ENCODE measurements around the gene TRIO. TPM values are rescaled to one million over a fixed set of nuclear protein-coding genes. Genes with fewer than 3 reads are reported as not detected.

The TRIO gene
- total RNA-seq, 4 donors from 2014 or later: 112 to 155 (median 145) TPM

DNA sequence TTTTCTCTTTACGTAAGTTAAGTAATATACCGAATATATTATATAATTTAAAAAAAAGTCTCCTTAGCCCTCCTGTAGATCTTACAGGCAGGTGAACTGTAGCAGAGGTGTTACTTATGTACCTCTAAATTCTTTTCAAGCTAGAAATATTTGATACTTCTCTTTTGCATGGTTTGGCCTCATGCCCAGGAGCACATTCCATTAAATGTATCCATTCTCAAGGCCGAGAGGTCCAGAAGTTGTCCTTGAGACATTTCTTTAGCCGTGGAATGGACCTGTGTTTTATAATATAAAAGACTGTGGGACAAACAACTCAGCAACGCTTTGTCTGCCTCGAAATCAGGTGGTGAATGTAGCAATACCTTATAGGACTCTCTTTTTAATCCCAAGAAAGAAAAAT, 184.5 kb downstream of the TRIO start:
- 81% methylated on average over 6 of the region's 6 CpGs for WGBS
- no peak for DNase-seq (ENCODE audit: extremely low spot score)
- intact Hi-C loops (cut with DNase I): no loop called here
- Histone ChIP-seq H3K27ac (replicated peaks in 1 of 4) (no peak overlapping the region), H3K36me3 (peaks cover 0 to 42% (median 9%) of the 10 kb centered on the region in 4 donors), H3K4me1 (peaks cover 0 to 23% (median 16%) of the 10 kb centered on the region in 4 donors), H3K27me3 (no peaks in the 10 kb centered on the region), H3K4me3 (no peak overlapping the region), H3K9me3 (no peaks in the 10 kb centered on the region)
- TF ChIP-seq EP300 (IDR thresholded peaks at IDR 0.05) (no peak), POLR2A (IDR thresholded peaks at IDR 0.05; ENCODE audit: low read depth) (no peak), POLR2AphosphoS5 (IDR thresholded peaks at IDR 0.05) (no peak)
- TF ChIP-seq, protein P1, sequence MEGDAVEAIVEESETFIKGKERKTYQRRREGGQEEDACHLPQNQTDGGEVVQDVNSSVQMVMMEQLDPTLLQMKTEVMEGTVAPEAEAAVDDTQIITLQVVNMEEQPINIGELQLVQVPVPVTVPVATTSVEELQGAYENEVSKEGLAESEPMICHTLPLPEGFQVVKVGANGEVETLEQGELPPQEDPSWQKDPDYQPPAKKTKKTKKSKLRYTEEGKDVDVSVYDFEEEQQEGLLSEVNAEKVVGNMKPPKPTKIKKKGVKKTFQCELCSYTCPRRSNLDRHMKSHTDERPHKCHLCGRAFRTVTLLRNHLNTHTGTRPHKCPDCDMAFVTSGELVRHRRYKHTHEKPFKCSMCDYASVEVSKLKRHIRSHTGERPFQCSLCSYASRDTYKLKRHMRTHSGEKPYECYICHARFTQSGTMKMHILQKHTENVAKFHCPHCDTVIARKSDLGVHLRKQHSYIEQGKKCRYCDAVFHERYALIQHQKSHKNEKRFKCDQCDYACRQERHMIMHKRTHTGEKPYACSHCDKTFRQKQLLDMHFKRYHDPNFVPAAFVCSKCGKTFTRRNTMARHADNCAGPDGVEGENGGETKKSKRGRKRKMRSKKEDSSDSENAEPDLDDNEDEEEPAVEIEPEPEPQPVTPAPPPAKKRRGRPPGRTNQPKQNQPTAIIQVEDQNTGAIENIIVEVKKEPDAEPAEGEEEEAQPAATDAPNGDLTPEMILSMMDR (IDR thresholded peaks at IDR 0.05): no peak

DNA sequence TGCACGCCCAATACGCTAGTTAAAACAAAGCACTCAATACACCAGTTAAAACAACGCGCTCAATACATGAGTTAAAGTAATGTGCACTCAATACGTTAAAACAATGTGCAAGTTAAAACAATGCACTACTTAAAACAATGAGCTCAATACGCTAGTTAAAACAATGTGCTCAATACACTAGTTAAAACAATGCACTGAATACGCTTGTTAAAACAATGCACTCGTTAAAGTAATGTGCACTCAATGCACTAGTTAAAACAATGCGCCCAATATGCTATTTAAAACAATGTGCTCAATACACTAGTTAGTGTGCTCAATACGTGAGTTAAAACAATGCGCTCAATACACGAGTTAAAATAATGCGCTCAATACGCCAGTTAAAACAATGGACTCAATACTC, 185.0 kb downstream of the TRIO start:
- DNase-seq (ENCODE audit: extremely low spot score): no peak
- H3K4me1 ChIP-seq: peaks cover 0 to 27% (median 19%) of the 10 kb centered on the region in 4 donors
- intact Hi-C loops (cut with DNase I): no loop called here
- no peak overlapping the region for H3K4me3 ChIP-seq
- H3K36me3 ChIP-seq: peaks cover 0 to 42% (median 12%) of the 10 kb centered on the region in 4 donors
- no peaks in the 10 kb centered on the region for H3K27me3 ChIP-seq
- no peaks in the 10 kb centered on the region for H3K9me3 ChIP-seq
- no peak overlapping the region for H3K27ac ChIP-seq (replicated peaks in 1 of 4)
- 96% methylated on average over 14 of the region's 14 CpGs for WGBS
- no peak for TF ChIP-seq EP300 (IDR thresholded peaks at IDR 0.05)

DNA sequence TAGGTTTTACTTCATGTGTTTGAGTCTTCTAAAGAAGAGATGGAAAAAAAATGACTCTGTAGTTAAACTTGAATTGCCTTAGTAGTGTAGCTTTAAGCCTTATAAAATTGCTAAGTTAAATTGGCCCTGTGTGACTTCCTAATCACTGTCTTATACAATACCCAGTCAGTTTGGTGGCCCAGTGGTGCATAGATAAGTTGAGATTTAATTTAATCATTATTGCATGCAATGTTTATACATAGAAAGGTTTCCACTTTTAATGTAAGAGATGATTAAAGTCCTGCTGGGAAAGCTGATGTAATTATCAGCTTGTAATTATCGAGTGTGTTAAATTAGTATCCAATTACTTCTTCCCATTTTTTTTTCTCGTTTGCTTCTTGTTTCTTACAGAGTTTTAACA, 187.1 kb downstream of the TRIO start:
- H3K27ac ChIP-seq (replicated peaks in 1 of 4): no peak overlapping the region
- no peaks in the 10 kb centered on the region for H3K9me3 ChIP-seq
- intact Hi-C loops (cut with DNase I): no loop called here
- H3K4me1 ChIP-seq: peaks cover 0 to 42% (median 30%) of the 10 kb centered on the region in 4 donors
- no peaks in the 10 kb centered on the region for H3K27me3 ChIP-seq
- no peak for DNase-seq (ENCODE audit: extremely low spot score)
- TF ChIP-seq EP300 (IDR thresholded peaks at IDR 0.05) (no peak), POLR2A (IDR thresholded peaks at IDR 0.05; ENCODE audit: low read depth) (no peak), POLR2AphosphoS5 (IDR thresholded peaks at IDR 0.05) (no peak)
- TF ChIP-seq, protein P1 (IDR thresholded peaks at IDR 0.05): no peak
- 84% methylated on average over 2 of the region's 2 CpGs for WGBS
- no peak overlapping the region for H3K4me3 ChIP-seq
- peaks cover 0 to 42% (median 19%) of the 10 kb centered on the region in 4 donors for H3K36me3 ChIP-seq

DNA sequence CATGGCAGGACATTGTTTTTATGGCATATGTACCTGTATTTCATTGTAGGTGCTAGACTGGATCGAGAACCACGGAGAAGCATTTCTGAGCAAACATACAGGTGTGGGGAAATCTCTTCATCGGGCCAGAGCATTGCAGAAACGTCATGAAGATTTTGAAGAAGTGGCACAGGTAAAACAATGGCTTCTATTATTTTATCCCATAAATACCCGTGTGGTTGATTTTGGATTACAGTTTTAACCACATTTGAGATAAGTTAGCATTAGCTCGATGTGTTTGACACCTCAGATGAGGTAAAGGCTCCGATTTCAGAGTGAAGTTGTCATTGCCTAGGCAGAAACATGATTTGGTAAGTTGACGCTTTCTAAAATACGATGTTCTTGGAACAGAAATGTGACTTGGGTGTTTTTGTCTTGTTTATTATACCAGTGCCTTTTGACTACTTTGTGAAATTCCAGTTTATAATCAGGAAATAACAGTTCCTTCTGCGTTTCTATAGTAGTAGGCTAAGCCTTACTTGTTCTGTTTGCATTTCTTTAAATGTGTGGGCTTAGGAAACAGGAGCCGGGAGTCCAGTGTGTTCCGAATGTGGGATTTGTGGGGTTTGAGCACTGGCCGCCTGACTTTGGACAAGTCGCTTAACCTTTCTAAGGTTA, 187.7 kb downstream of the TRIO start:
- H3K36me3 ChIP-seq: peaks cover 0 to 44% (median 22%) of the 10 kb centered on the region in 4 donors

DNA sequence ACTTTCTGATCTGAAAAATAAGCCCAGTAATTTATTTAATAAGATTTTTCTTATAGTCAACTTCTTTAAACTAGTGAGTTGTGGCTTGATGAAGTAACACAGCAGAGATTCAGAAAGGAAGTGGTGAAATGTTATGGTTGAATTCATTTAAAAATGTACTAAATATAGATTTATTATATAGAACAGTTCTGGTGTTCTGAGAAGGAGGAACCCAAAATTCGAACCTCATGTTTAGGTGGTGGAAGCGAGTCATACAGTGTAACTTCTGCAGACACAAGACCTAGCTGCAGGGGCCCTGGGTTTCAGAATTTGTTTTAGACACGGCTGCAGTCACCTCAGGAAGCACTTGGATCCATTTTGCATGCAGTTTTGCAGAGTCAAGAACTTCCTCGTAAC, 188.2 kb downstream of the TRIO start:
- Histone ChIP-seq H3K27me3 (no peaks in the 10 kb centered on the region), H3K4me1 (peaks cover 0 to 34% (median 25%) of the 10 kb centered on the region in 4 donors), H3K9me3 (no peaks in the 10 kb centered on the region), H3K27ac (replicated peaks in 1 of 4) (no peak overlapping the region), H3K4me3 (no peak overlapping the region), H3K36me3 (peaks cover under 1 to 49% (median 27%) of the 10 kb centered on the region in 4 donors)
- TF ChIP-seq POLR2AphosphoS5 (IDR thresholded peaks at IDR 0.05): no peak
- TF ChIP-seq, protein P1 (IDR thresholded peaks at IDR 0.05): no peak
- TF ChIP-seq EP300 (IDR thresholded peaks at IDR 0.05): no peak
- TF ChIP-seq POLR2A (IDR thresholded peaks at IDR 0.05; ENCODE audit: low read depth): no peak
- DNase-seq (ENCODE audit: extremely low spot score): no peak
- intact Hi-C loops (cut with DNase I): no loop called here
- WGBS: 70% methylated on average over 4 of the region's 4 CpGs

More for the DNA sequence above, 187.7 kb downstream of the TRIO start:
- Histone ChIP-seq H3K4me1 (peaks cover 0 to 40% (median 29%) of the 10 kb centered on the region in 4 donors), H3K4me3 (no peak overlapping the region), H3K9me3 (no peaks in the 10 kb centered on the region), H3K27me3 (no peaks in the 10 kb centered on the region), H3K27ac (replicated peaks in 1 of 4) (no peak overlapping the region)
- WGBS: 84% methylated on average over 14 of the region's 14 CpGs
- intact Hi-C loops (cut with DNase I): no loop called here
- DNase-seq (ENCODE audit: extremely low spot score): no peak
- TF ChIP-seq EP300 (IDR thresholded peaks at IDR 0.05): no peak
- TF ChIP-seq, protein P1 (IDR thresholded peaks at IDR 0.05): no peak
- TF ChIP-seq POLR2AphosphoS5 (IDR thresholded peaks at IDR 0.05): no peak
- no peak for TF ChIP-seq POLR2A (IDR thresholded peaks at IDR 0.05; ENCODE audit: low read depth)
